DOHH2 (cell line): ENCODE results near the gene SPATC1L.

Experiments
- H3F3A ChIP-seq: fragments of 200-600 bp; sonication (generic), shearing (Covaris generic); 2 replicates; pipeline ENCODE4 v1.6.0; 2016; ENCODE audit warnings: antibody characterized with exemption, mild to moderate bottlenecking; ENCODE audit not compliant: control insufficient read depth, insufficient read depth
- H3K27ac ChIP-seq: fragments of 200-600 bp; sonication (generic); 2 replicates; pipeline ENCODE4 v1.5.1; 2014; ENCODE audit warnings: low read depth, mild to moderate bottlenecking, low read length, moderate library complexity
- H3K27me3 ChIP-seq: fragments of 200-600 bp; sonication (generic); 2 replicates; pipeline ENCODE4 v1.6.1; 2014; ENCODE audit warnings: mild to moderate bottlenecking, low read length, mixed read lengths; ENCODE audit not compliant: control insufficient read depth
- H3K36me3 ChIP-seq: fragments of 200-600 bp; sonication (generic); 2 replicates; pipeline ENCODE4 v1.6.1; 2014; ENCODE audit warnings: mild to moderate bottlenecking, low read length, moderate library complexity, mixed read lengths; ENCODE audit not compliant: control insufficient read depth
- H3K4me1 ChIP-seq: fragments of 200-600 bp; sonication (generic); 2 replicates; pipeline ENCODE4 v1.6.1; 2014; ENCODE audit warnings: mild to moderate bottlenecking, low read length, mixed read lengths; ENCODE audit not compliant: control insufficient read depth
- H3K4me2 ChIP-seq: fragments of 200-600 bp; sonication (generic); 2 replicates; pipeline ENCODE4 v1.6.0; 2014; ENCODE audit warnings: mild to moderate bottlenecking, low read length, moderate library complexity
- H3K4me3 ChIP-seq: fragments of 200-600 bp; sonication (generic); 2 replicates; pipeline ENCODE4 v1.5.1; 2014; ENCODE audit warnings: mild to moderate bottlenecking, low read length, mixed read lengths
- H3K79me2 ChIP-seq: fragments of 200-600 bp; sonication (generic); 2 replicates; pipeline ENCODE4 v1.6.1; 2014; ENCODE audit warnings: mild to moderate bottlenecking, low read length, mixed read lengths; ENCODE audit not compliant: control insufficient read depth
- H3K9me2 ChIP-seq: fragments of 200-600 bp; sonication (generic); replicated peaks from 2 replicates; pipeline ENCODE4 v1.6.1; 2014; ENCODE audit warnings: mild to moderate bottlenecking, low read length, mixed read lengths; ENCODE audit not compliant: control insufficient read depth
- H3K9me3 ChIP-seq: fragments of 200-600 bp; sonication (generic); 2 replicates; pipeline ENCODE4 v1.6.1; 2014; ENCODE audit warnings: antibody characterized with exemption, low read length, mixed read lengths; ENCODE audit not compliant: control insufficient read depth, insufficient read depth
- H4K20me1 ChIP-seq: fragments of 200-600 bp; sonication (generic); 2 replicates; pipeline ENCODE4 v1.6.0; 2014; ENCODE audit warnings: low read depth, mild to moderate bottlenecking, antibody characterized with exemption, low read length, moderate library complexity; ENCODE audit not compliant: control insufficient read depth, insufficient read depth
- CTCF ChIP-seq: fragments of 200-600 bp; sonication (generic); IDR thresholded peaks from one replicate; pipeline ENCODE4 v1.5.1; 2014; ENCODE audit warnings: antibody characterized with exemption, mild to moderate bottlenecking, low read depth, low read length; ENCODE audit not compliant: poor library complexity, severe bottlenecking
- EZH2phosphoT487 ChIP-seq: fragments of 200-600 bp; sonication (generic); IDR thresholded peaks from 2 replicates; pipeline ENCODE4 v1.6.1; 2017; ENCODE audit warnings: borderline replicate concordance, mild to moderate bottlenecking, antibody characterized with exemption, low read length, moderate library complexity, mixed read lengths

SPATC1L gene

DNA sequence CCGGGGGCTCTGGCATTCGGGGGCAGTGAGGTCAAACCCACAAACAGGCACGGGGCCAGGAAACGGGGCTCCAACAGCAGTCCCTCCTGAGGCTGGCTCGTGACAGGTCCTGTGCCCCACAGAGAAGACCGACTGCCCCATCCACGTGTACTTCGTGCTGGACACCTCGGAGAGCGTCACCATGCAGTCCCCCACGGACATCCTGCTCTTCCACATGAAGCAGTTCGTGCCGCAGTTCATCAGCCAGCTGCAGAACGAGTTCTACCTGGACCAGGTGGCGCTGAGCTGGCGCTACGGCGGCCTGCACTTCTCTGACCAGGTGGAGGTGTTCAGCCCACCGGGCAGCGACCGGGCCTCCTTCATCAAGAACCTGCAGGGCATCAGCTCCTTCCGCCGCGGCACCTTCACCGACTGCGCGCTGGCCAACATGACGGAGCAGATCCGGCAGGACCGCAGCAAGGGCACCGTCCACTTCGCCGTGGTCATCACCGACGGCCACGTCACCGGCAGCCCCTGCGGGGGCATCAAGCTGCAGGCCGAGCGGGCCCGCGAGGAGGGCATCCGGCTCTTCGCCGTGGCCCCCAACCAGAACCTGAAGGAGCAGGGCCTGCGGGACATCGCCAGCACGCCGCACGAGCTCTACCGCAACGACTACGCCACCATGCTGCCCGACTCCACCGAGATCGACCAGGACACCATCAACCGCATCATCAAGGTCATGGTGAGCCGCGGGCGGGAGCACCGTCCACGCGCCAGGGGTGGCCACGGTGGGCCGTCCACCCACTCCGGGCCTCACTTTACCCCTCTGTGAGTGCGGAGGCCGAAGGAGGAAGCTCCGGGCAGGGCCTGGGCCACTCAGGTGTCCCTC is 72.2 kb downstream of the SPATC1L start:
- Histone ChIP-seq H3K9me2 (no peaks in the 10 kb centered on the region), H3K4me2 (no peak overlapping the region), H3K4me1 (no peaks in the 10 kb centered on the region), H3F3A (no peaks in the 10 kb centered on the region), H3K79me2 (no peaks in the 10 kb centered on the region), H3K9me3 (peaks cover 31% of the 10 kb centered on the region; the same call in 1 of the 2 replicates), H3K4me3 (no peak overlapping the region), H4K20me1 (no peaks in the 10 kb centered on the region), H3K27me3 (no peaks in the 10 kb centered on the region), H3K36me3 (no peaks in the 10 kb centered on the region), H3K27ac (no peak overlapping the region)
- TF ChIP-seq EZH2phosphoT487 (no peak), CTCF (no peak)

GRCh38 chr21:46111193-46111571 is 73.1 kb downstream of the SPATC1L start:
- no peaks in the 10 kb centered on the region for H3K79me2 ChIP-seq
- H3K27ac ChIP-seq, result no peak overlapping the region
- H3K36me3 ChIP-seq, result no peaks in the 10 kb centered on the region
- no peak overlapping the region for H3K4me3 ChIP-seq
- H3K4me1 ChIP-seq, result no peaks in the 10 kb centered on the region
- no peaks in the 10 kb centered on the region for H3K27me3 ChIP-seq
- peaks cover 31% of the 10 kb centered on the region; the same call in 1 of the 2 replicates for H3K9me3 ChIP-seq
- no peak for TF ChIP-seq CTCF
- TF ChIP-seq EZH2phosphoT487, result no peak
- no peaks in the 10 kb centered on the region for H3F3A ChIP-seq
- no peak overlapping the region for H3K4me2 ChIP-seq
- H3K9me2 ChIP-seq, result no peaks in the 10 kb centered on the region
- H4K20me1 ChIP-seq, result no peaks in the 10 kb centered on the region
